ENCODE measurements around the gene SOX10.

Gene SOX10

DNA sequence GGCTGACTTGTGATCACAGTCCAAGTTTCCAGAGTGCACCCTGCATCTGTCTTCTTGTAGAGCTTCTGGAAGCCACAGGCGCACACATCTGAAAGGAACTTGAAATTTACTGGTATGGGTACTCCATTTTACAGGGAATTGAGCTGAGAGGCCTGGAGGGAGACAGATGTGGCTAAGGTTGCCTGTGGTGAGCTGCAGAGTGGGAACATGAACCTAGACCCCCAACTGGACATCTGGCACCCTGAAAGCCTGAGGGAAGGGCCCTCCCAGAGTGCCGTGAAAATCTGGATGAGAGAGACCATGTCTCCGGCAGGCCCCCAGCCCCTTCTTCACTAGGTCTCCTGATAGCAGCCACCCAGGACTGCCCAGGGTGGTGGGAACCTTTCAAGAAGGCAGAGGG lies 22.6 kb upstream of the SOX10 start:
- H3K9ac ChIP-seq (ENCODE audit: low read depth, low read length, poor library complexity), result peak overlapping the region; percentile 3
- no CpG with 5 or more reads among the region's 3 CpGs for WGBS, 2 donors (ENCODE audit: extremely low coverage in 2 of 2, insufficient read length in 2 of 2, insufficient replicate concordance in 1 of 2)

DNA sequence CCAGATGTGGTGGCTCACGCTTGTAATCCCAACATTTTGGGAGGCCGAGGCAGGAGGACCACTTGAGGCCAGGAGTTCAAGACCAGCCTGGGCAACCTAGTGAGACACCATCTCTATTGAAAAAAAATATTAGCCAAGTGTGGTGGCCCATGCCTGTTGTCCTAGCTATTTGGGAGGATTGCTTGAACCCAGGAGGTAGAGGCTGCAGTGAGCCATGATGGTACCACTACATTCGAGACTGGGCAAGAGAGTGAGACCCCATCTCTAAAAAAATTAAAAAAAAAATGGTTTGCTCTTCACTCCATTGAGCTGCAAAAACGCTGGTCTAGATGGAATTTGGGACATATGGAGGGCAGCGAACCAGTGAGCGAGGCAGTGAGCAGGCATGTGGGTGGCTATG lies 21.6 kb upstream of the SOX10 start:
- H3K4me3 ChIP-seq (ENCODE audit: low read length in 2 of 2), result no peak overlapping the region
- no peaks in the 10 kb centered on the region for H3K79me1 ChIP-seq (ENCODE audit: low read depth, low read length)
- H3K27ac ChIP-seq (replicated peaks; ENCODE audit: low read length), result no peak overlapping the region
- no peak overlapping the region for H3K23ac ChIP-seq (ENCODE audit: low read depth, low read length, poor library complexity)
- no peak overlapping the region for H3K14ac ChIP-seq (ENCODE audit: low read length)
- H3K27me3 ChIP-seq (ENCODE audit: control insufficient read depth in 3 of 3, insufficient read depth in 3 of 3, low read depth in 1 of 3, low read length in 3 of 3), result no peaks in the 10 kb centered on the region
- no peak overlapping the region for H4K91ac ChIP-seq (ENCODE audit: low read depth, low read length, poor library complexity)
- no peak for DNase-seq (ENCODE audit: low spot score)
- no peak overlapping the region for H2BK120ac ChIP-seq (ENCODE audit: low read depth, low read length)
- no peak overlapping the region for H4K8ac ChIP-seq (ENCODE audit: low read depth, low read length)
- no peaks in the 10 kb centered on the region for H3K36me3 ChIP-seq (replicated peaks in 1 of 2; ENCODE audit: control insufficient read depth in 2 of 2, insufficient read depth in 2 of 2, low read length in 2 of 2)
- H2BK12ac ChIP-seq (ENCODE audit: low read length), result no peak overlapping the region
- no peak overlapping the region for H3K4me2 ChIP-seq (ENCODE audit: insufficient read depth, low read length, poor library complexity, severe bottlenecking)
- no peaks in the 10 kb centered on the region for H3K4me1 ChIP-seq (ENCODE audit: control insufficient read depth in 2 of 2, insufficient read depth in 1 of 2, low read depth in 1 of 2, low read length in 2 of 2)
- H3K18ac ChIP-seq (ENCODE audit: low read length), result no peak overlapping the region
- H2AK5ac ChIP-seq (ENCODE audit: low read depth, low read length), result no peak overlapping the region
- no peaks in the 10 kb centered on the region for H3K9me3 ChIP-seq (replicated peaks in 1 of 2; ENCODE audit: control insufficient read depth in 2 of 2, insufficient read depth in 1 of 2, low read depth in 1 of 2, low read length in 2 of 2)
- no peak overlapping the region for H3K9ac ChIP-seq (ENCODE audit: low read depth, low read length, poor library complexity)
- H2BK5ac ChIP-seq (ENCODE audit: low read length), result no peak overlapping the region
- no peak overlapping the region for H2AFZ ChIP-seq (ENCODE audit: low read length)
- WGBS, 2 donors (ENCODE audit: extremely low coverage in 2 of 2, insufficient read length in 2 of 2, insufficient replicate concordance in 1 of 2), result no CpG with 5 or more reads among the region's 6 CpGs
- H3K4ac ChIP-seq (ENCODE audit: low read length), result no peak overlapping the region
- H2BK15ac ChIP-seq (ENCODE audit: low read length), result no peak overlapping the region

More for the DNA sequence above, 22.6 kb upstream of the SOX10 start:
- no peak overlapping the region for H4K8ac ChIP-seq (ENCODE audit: low read depth, low read length)
- no peak overlapping the region for H3K23ac ChIP-seq (ENCODE audit: low read depth, low read length, poor library complexity)
- H2BK15ac ChIP-seq (ENCODE audit: low read length), result peak overlapping the region; percentile 67
- no peak overlapping the region for H2BK5ac ChIP-seq (ENCODE audit: low read length)
- no peaks in the 10 kb centered on the region for H3K79me1 ChIP-seq (ENCODE audit: low read depth, low read length)
- no peak overlapping the region for H2BK120ac ChIP-seq (ENCODE audit: low read depth, low read length)
- H3K4ac ChIP-seq (ENCODE audit: low read length), result no peak overlapping the region
- H3K4me1 ChIP-seq (ENCODE audit: control insufficient read depth in 2 of 2, insufficient read depth in 1 of 2, low read depth in 1 of 2, low read length in 2 of 2), result no peaks in the 10 kb centered on the region
- H3K9me3 ChIP-seq (replicated peaks in 1 of 2; ENCODE audit: control insufficient read depth in 2 of 2, insufficient read depth in 1 of 2, low read depth in 1 of 2, low read length in 2 of 2), result no peaks in the 10 kb centered on the region
- no peaks in the 10 kb centered on the region for H3K27me3 ChIP-seq (ENCODE audit: control insufficient read depth in 3 of 3, insufficient read depth in 3 of 3, low read depth in 1 of 3, low read length in 3 of 3)
- no peak for DNase-seq (ENCODE audit: low spot score)
- peak overlapping the region; percentile 67 for H3K18ac ChIP-seq (ENCODE audit: low read length)
- H2AK5ac ChIP-seq (ENCODE audit: low read depth, low read length), result peak overlapping the region; percentile 75
- H3K14ac ChIP-seq (ENCODE audit: low read length), result no peak overlapping the region
- H2BK12ac ChIP-seq (ENCODE audit: low read length), result no peak overlapping the region
- H3K36me3 ChIP-seq (replicated peaks in 1 of 2; ENCODE audit: control insufficient read depth in 2 of 2, insufficient read depth in 2 of 2, low read length in 2 of 2), result no peaks in the 10 kb centered on the region
- H2AFZ ChIP-seq (ENCODE audit: low read length), result no peak overlapping the region
- H3K4me3 ChIP-seq (ENCODE audit: low read length in 2 of 2), result no peak overlapping the region
- H4K91ac ChIP-seq (ENCODE audit: low read depth, low read length, poor library complexity), result no peak overlapping the region
- H3K4me2 ChIP-seq (ENCODE audit: insufficient read depth, low read length, poor library complexity, severe bottlenecking), result no peak overlapping the region
- no peak overlapping the region for H3K27ac ChIP-seq (replicated peaks; ENCODE audit: low read length)

DNA sequence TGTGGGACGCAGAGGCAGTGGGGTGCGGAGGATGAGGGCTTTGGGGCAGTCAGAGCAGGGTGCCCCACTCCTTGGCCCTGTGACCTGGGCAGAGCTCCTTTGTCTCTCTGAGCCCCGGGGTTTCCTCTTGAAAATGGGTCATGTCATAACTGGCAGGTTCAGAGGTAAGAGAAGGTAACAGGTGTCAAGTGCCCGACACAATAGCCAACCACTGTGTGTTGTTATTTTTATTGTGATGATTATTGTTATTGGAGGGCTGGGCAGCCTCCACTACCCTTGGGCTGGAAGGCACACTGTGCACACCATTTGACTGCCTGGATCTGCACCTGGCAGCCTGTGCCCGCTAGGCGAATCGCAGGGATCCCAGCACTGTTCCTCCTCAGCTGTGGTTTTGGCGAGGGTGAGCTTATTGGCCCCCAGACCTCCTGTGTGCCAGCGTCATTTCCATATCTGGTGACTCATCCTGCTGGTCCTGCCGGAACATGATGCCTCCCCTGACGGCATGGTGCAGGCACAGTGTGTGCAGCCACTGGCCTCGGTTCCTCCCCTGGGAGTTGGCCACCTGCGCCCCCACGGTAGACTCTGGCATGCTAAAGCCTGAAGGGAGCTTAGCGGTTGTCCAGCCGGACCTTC lies 15.4 kb upstream of the SOX10 start:
- no peaks in the 10 kb centered on the region for H3K79me1 ChIP-seq (ENCODE audit: low read depth, low read length)
- no peak overlapping the region for H2BK120ac ChIP-seq (ENCODE audit: low read depth, low read length)
- H3K4ac ChIP-seq (ENCODE audit: low read length), result no peak overlapping the region
- peak overlapping the region; percentile 34 for H3K23ac ChIP-seq (ENCODE audit: low read depth, low read length, poor library complexity)
- no peak overlapping the region for H3K9ac ChIP-seq (ENCODE audit: low read depth, low read length, poor library complexity)
- H2AFZ ChIP-seq (ENCODE audit: low read length), result no peak overlapping the region
- peak overlapping the region; percentile 13 for H2AK5ac ChIP-seq (ENCODE audit: low read depth, low read length)
- no CpG with 5 or more reads among the region's 16 CpGs for WGBS, 2 donors (ENCODE audit: extremely low coverage in 2 of 2, insufficient read length in 2 of 2, insufficient replicate concordance in 1 of 2)
- peak overlapping the region; percentile 6 for H2BK5ac ChIP-seq (ENCODE audit: low read length)
- H3K27ac ChIP-seq (replicated peaks; ENCODE audit: low read length), result no peak overlapping the region
- H3K9me3 ChIP-seq (replicated peaks in 1 of 2; ENCODE audit: control insufficient read depth in 2 of 2, insufficient read depth in 1 of 2, low read depth in 1 of 2, low read length in 2 of 2), result no peaks in the 10 kb centered on the region
- no peak overlapping the region for H2BK12ac ChIP-seq (ENCODE audit: low read length)
- H3K14ac ChIP-seq (ENCODE audit: low read length), result peak overlapping the region; percentile 58
- H3K4me2 ChIP-seq (ENCODE audit: insufficient read depth, low read length, poor library complexity, severe bottlenecking), result no peak overlapping the region
- peak overlapping the region; percentile 86 for H3K18ac ChIP-seq (ENCODE audit: low read length)
- no peaks in the 10 kb centered on the region for H3K27me3 ChIP-seq (ENCODE audit: control insufficient read depth in 3 of 3, insufficient read depth in 3 of 3, low read depth in 1 of 3, low read length in 3 of 3)
- H3K36me3 ChIP-seq (replicated peaks in 1 of 2; ENCODE audit: control insufficient read depth in 2 of 2, insufficient read depth in 2 of 2, low read length in 2 of 2), result no peaks in the 10 kb centered on the region
- H4K91ac ChIP-seq (ENCODE audit: low read depth, low read length, poor library complexity), result no peak overlapping the region
- H4K8ac ChIP-seq (ENCODE audit: low read depth, low read length), result no peak overlapping the region
- peak overlapping the region; percentile 1 for H2BK15ac ChIP-seq (ENCODE audit: low read length)
- peaks cover 5 to 15% of the 10 kb centered on the region in 2 donors for H3K4me1 ChIP-seq (ENCODE audit: control insufficient read depth in 2 of 2, insufficient read depth in 1 of 2, low read depth in 1 of 2, low read length in 2 of 2)
- no peak overlapping the region for H3K4me3 ChIP-seq (ENCODE audit: low read length in 2 of 2)
- no peak for DNase-seq (ENCODE audit: low spot score)

DNA sequence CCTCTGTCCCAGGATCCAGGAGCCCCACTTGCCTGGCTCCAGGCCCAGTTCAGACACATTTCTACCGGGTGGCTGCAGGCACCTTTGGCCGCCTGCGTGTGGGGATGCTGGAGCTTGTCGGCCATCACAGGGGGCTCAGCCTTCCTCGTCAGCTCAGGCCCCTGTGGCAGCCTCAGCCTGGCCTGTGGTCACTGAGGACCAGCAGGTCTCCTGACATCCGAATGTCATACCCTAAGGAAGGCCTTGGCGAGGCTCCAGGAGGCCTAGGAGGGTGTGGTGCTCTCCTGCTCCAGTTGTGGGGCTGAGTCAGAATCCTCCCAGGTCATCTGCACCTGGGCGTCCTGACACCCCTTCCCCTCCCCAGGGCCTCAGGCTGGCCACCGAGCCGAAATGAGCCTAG lies 14.9 kb upstream of the SOX10 start:
- Histone ChIP-seq H3K27ac (replicated peaks; ENCODE audit: low read length) (no peak overlapping the region), H3K18ac (ENCODE audit: low read length) (peak overlapping the region; percentile 86), H3K79me1 (ENCODE audit: low read depth, low read length) (no peaks in the 10 kb centered on the region), H4K91ac (ENCODE audit: low read depth, low read length, poor library complexity) (no peak overlapping the region), H2BK120ac (ENCODE audit: low read depth, low read length) (no peak overlapping the region), H3K4ac (ENCODE audit: low read length) (peak overlapping the region; percentile 56), H2BK12ac (ENCODE audit: low read length) (no peak overlapping the region), H3K14ac (ENCODE audit: low read length) (peak overlapping the region; percentile 58), H2BK5ac (ENCODE audit: low read length) (peak overlapping the region; percentile 6), H3K36me3 (replicated peaks in 1 of 2; ENCODE audit: control insufficient read depth in 2 of 2, insufficient read depth in 2 of 2, low read length in 2 of 2) (no peaks in the 10 kb centered on the region), H3K4me1 (ENCODE audit: control insufficient read depth in 2 of 2, insufficient read depth in 1 of 2, low read depth in 1 of 2, low read length in 2 of 2) (peaks cover 5 to 15% of the 10 kb centered on the region in 2 donors), H4K8ac (ENCODE audit: low read depth, low read length) (no peak overlapping the region), H3K9ac (ENCODE audit: low read depth, low read length, poor library complexity) (peak overlapping the region; percentile 27), H3K4me3 (ENCODE audit: low read length in 2 of 2) (no peak overlapping the region), H3K23ac (ENCODE audit: low read depth, low read length, poor library complexity) (peak overlapping the region; percentile 62), H2BK15ac (ENCODE audit: low read length) (peak overlapping the region; percentile 1), H3K27me3 (ENCODE audit: control insufficient read depth in 3 of 3, insufficient read depth in 3 of 3, low read depth in 1 of 3, low read length in 3 of 3) (no peaks in the 10 kb centered on the region), H2AFZ (ENCODE audit: low read length) (no peak overlapping the region), H3K9me3 (replicated peaks in 1 of 2; ENCODE audit: control insufficient read depth in 2 of 2, insufficient read depth in 1 of 2, low read depth in 1 of 2, low read length in 2 of 2) (no peaks in the 10 kb centered on the region), H3K4me2 (ENCODE audit: insufficient read depth, low read length, poor library complexity, severe bottlenecking) (no peak overlapping the region), H2AK5ac (ENCODE audit: low read depth, low read length) (peak overlapping the region; percentile 13)
- WGBS, 2 donors (ENCODE audit: extremely low coverage in 2 of 2, insufficient read length in 2 of 2, insufficient replicate concordance in 1 of 2), result no CpG with 5 or more reads among the region's 10 CpGs
- DNase-seq (ENCODE audit: low spot score), result no peak

All from neuronal stem cell (in vitro differentiated cells).